ENCODE results near the gene FLRT2. TPM values are rescaled to one million over a fixed set of nuclear protein-coding genes. Genes with fewer than 3 reads are reported as not detected.

Gene FLRT2
- 10.7 and 29.7 TPM in 2 replicates for total RNA-seq (2012; rRNA removed)

- Histone ChIP-seq H3K4me2 (ENCODE audit: low read length) (peak within 1 kb of the TSS; percentile 98), H3K4me3 (ENCODE audit: low read length) (peak within 1 kb of the TSS; percentile 75), H3K9ac (ENCODE audit: low read depth, low read length) (peak within 1 kb of the TSS; percentile 90), H3K36me3 (ENCODE audit: insufficient read depth, low read length) (no peaks in the 10 kb centered on the region), H3K4me1 (ENCODE audit: control insufficient read depth, insufficient read depth, low read length) (peaks cover 46% of the 10 kb centered on the region), H3K9me3 (replicated peaks; ENCODE audit: low read length) (no peaks in the 10 kb centered on the region), H3K27me3 (ENCODE audit: control insufficient read depth, insufficient read depth, low read length) (no peaks in the 10 kb centered on the region)
Measured at GRCh38 chr14:85529803-85530574, at the start of gene FLRT2. TSS of gene FLRT2 (plus strand) at chr14:85530144. CDS start at chr14:85621515, 91,371 bp downstream.

- Histone ChIP-seq H3K36me3 (ENCODE audit: insufficient read depth, low read length) (no peaks in the 10 kb centered on the region), H3K9me3 (replicated peaks; ENCODE audit: low read length) (no peaks in the 10 kb centered on the region), H3K4me2 (ENCODE audit: low read length) (no peak overlapping the region), H3K4me3 (ENCODE audit: low read length) (no peak overlapping the region), H3K9ac (ENCODE audit: low read depth, low read length) (no peak overlapping the region), H3K27me3 (ENCODE audit: control insufficient read depth, insufficient read depth, low read length) (no peaks in the 10 kb centered on the region), H3K4me1 (ENCODE audit: control insufficient read depth, insufficient read depth, low read length) (no peaks in the 10 kb centered on the region)
Measured at GRCh38 chr14:85481471-85481870, 48.5 kb upstream of the FLRT2 start.

- Histone ChIP-seq H3K9ac (ENCODE audit: low read depth, low read length) (no peak overlapping the region), H3K9me3 (replicated peaks; ENCODE audit: low read length) (no peaks in the 10 kb centered on the region), H3K36me3 (ENCODE audit: insufficient read depth, low read length) (no peaks in the 10 kb centered on the region), H3K4me3 (ENCODE audit: low read length) (no peak overlapping the region), H3K27me3 (ENCODE audit: control insufficient read depth, insufficient read depth, low read length) (no peaks in the 10 kb centered on the region), H3K4me1 (ENCODE audit: control insufficient read depth, insufficient read depth, low read length) (no peaks in the 10 kb centered on the region), H3K4me2 (ENCODE audit: low read length) (no peak overlapping the region)
Measured at GRCh38 chr14:85482552-85482951, 47.4 kb upstream of the FLRT2 start.

GRCh38 chr14:85483037-85483436 is 46.9 kb upstream of the FLRT2 start:
- no peak overlapping the region for H3K4me2 ChIP-seq (ENCODE audit: low read length)
- no peaks in the 10 kb centered on the region for H3K27me3 ChIP-seq (ENCODE audit: control insufficient read depth, insufficient read depth, low read length)
- H3K9me3 ChIP-seq (replicated peaks; ENCODE audit: low read length), result no peaks in the 10 kb centered on the region

GRCh38 chr14:85483652-85484051 is 46.3 kb upstream of the FLRT2 start:
- no peak overlapping the region for H3K4me3 ChIP-seq (ENCODE audit: low read length)
- H3K4me2 ChIP-seq (ENCODE audit: low read length), result no peak overlapping the region
- H3K27me3 ChIP-seq (ENCODE audit: control insufficient read depth, insufficient read depth, low read length), result no peaks in the 10 kb centered on the region

More at GRCh38 chr14:85483037-85483436, 46.9 kb upstream of the FLRT2 start:
- Histone ChIP-seq H3K4me3 (ENCODE audit: low read length) (no peak overlapping the region), H3K36me3 (ENCODE audit: insufficient read depth, low read length) (no peaks in the 10 kb centered on the region), H3K9ac (ENCODE audit: low read depth, low read length) (no peak overlapping the region), H3K4me1 (ENCODE audit: control insufficient read depth, insufficient read depth, low read length) (no peaks in the 10 kb centered on the region)

GRCh38 chr14:85487215-85487614 is 42.7 kb upstream of the FLRT2 start:
- H3K4me1 ChIP-seq (ENCODE audit: control insufficient read depth, insufficient read depth, low read length), result no peaks in the 10 kb centered on the region
- H3K4me3 ChIP-seq (ENCODE audit: low read length), result no peak overlapping the region
- no peak overlapping the region for H3K9ac ChIP-seq (ENCODE audit: low read depth, low read length)
- no peaks in the 10 kb centered on the region for H3K9me3 ChIP-seq (replicated peaks; ENCODE audit: low read length)
- H3K4me2 ChIP-seq (ENCODE audit: low read length), result no peak overlapping the region
- H3K36me3 ChIP-seq (ENCODE audit: insufficient read depth, low read length), result no peaks in the 10 kb centered on the region
- H3K27me3 ChIP-seq (ENCODE audit: control insufficient read depth, insufficient read depth, low read length), result no peaks in the 10 kb centered on the region

More at GRCh38 chr14:85483652-85484051, 46.3 kb upstream of the FLRT2 start:
- no peaks in the 10 kb centered on the region for H3K4me1 ChIP-seq (ENCODE audit: control insufficient read depth, insufficient read depth, low read length)
- no peaks in the 10 kb centered on the region for H3K9me3 ChIP-seq (replicated peaks; ENCODE audit: low read length)
- H3K9ac ChIP-seq (ENCODE audit: low read depth, low read length), result no peak overlapping the region
- no peaks in the 10 kb centered on the region for H3K36me3 ChIP-seq (ENCODE audit: insufficient read depth, low read length)

- H3K4me2 ChIP-seq (ENCODE audit: low read length), result no peak overlapping the region
Measured at GRCh38 chr14:85501751-85502150, 28.2 kb upstream of the FLRT2 start.

GRCh38 chr14:85508863-85509262 is 21.1 kb upstream of the FLRT2 start:
- Histone ChIP-seq H3K27me3 (ENCODE audit: control insufficient read depth, insufficient read depth, low read length) (no peaks in the 10 kb centered on the region), H3K4me3 (ENCODE audit: low read length) (no peak overlapping the region), H3K4me1 (ENCODE audit: control insufficient read depth, insufficient read depth, low read length) (peaks cover 5% of the 10 kb centered on the region), H3K9ac (ENCODE audit: low read depth, low read length) (no peak overlapping the region), H3K36me3 (ENCODE audit: insufficient read depth, low read length) (no peaks in the 10 kb centered on the region), H3K4me2 (ENCODE audit: low read length) (no peak overlapping the region), H3K9me3 (replicated peaks; ENCODE audit: low read length) (no peaks in the 10 kb centered on the region)

More at GRCh38 chr14:85501751-85502150, 28.2 kb upstream of the FLRT2 start:
- Histone ChIP-seq H3K4me3 (ENCODE audit: low read length) (no peak overlapping the region), H3K27me3 (ENCODE audit: control insufficient read depth, insufficient read depth, low read length) (no peaks in the 10 kb centered on the region), H3K9me3 (replicated peaks; ENCODE audit: low read length) (no peaks in the 10 kb centered on the region), H3K9ac (ENCODE audit: low read depth, low read length) (no peak overlapping the region), H3K36me3 (ENCODE audit: insufficient read depth, low read length) (no peaks in the 10 kb centered on the region), H3K4me1 (ENCODE audit: control insufficient read depth, insufficient read depth, low read length) (no peaks in the 10 kb centered on the region)

- Histone ChIP-seq H3K27me3 (ENCODE audit: control insufficient read depth, insufficient read depth, low read length) (no peaks in the 10 kb centered on the region), H3K9me3 (replicated peaks; ENCODE audit: low read length) (no peaks in the 10 kb centered on the region), H3K4me3 (ENCODE audit: low read length) (no peak overlapping the region), H3K9ac (ENCODE audit: low read depth, low read length) (no peak overlapping the region), H3K4me2 (ENCODE audit: low read length) (no peak overlapping the region), H3K4me1 (ENCODE audit: control insufficient read depth, insufficient read depth, low read length) (peaks cover 21% of the 10 kb centered on the region), H3K36me3 (ENCODE audit: insufficient read depth, low read length) (no peaks in the 10 kb centered on the region)
Measured at GRCh38 chr14:85512451-85512850, 17.5 kb upstream of the FLRT2 start.

GRCh38 chr14:85514487-85514886 is 15.5 kb upstream of the FLRT2 start:
- H3K9me3 ChIP-seq (replicated peaks; ENCODE audit: low read length), result no peaks in the 10 kb centered on the region
- no peak overlapping the region for H3K4me3 ChIP-seq (ENCODE audit: low read length)
- H3K9ac ChIP-seq (ENCODE audit: low read depth, low read length), result no peak overlapping the region

GRCh38 chr14:85516239-85517113 is 13.5 kb upstream of the FLRT2 start:
- Histone ChIP-seq H3K27me3 (ENCODE audit: control insufficient read depth, insufficient read depth, low read length) (no peaks in the 10 kb centered on the region), H3K9ac (ENCODE audit: low read depth, low read length) (peak overlapping the region; percentile 21), H3K4me2 (ENCODE audit: low read length) (peak overlapping the region; percentile 64), H3K36me3 (ENCODE audit: insufficient read depth, low read length) (no peaks in the 10 kb centered on the region), H3K4me3 (ENCODE audit: low read length) (peak overlapping the region; percentile 16), H3K4me1 (ENCODE audit: control insufficient read depth, insufficient read depth, low read length) (peaks cover 18% of the 10 kb centered on the region), H3K9me3 (replicated peaks; ENCODE audit: low read length) (no peaks in the 10 kb centered on the region)

More at GRCh38 chr14:85514487-85514886, 15.5 kb upstream of the FLRT2 start:
- Histone ChIP-seq H3K4me1 (ENCODE audit: control insufficient read depth, insufficient read depth, low read length) (peaks cover 23% of the 10 kb centered on the region), H3K36me3 (ENCODE audit: insufficient read depth, low read length) (no peaks in the 10 kb centered on the region), H3K27me3 (ENCODE audit: control insufficient read depth, insufficient read depth, low read length) (no peaks in the 10 kb centered on the region), H3K4me2 (ENCODE audit: low read length) (no peak overlapping the region)
